Erythroblast (primary cell): ENCODE measurements around the gene SPOP.

Experiments used
- GATA1 ChIP-seq: IDR thresholded peaks from 2 replicates; pipeline ENCODE4 v1.6.1; 2011; ENCODE audit warnings: low read depth, mild to moderate bottlenecking, control low read depth, low read length, moderate library complexity
- POLR2A ChIP-seq: IDR thresholded peaks from 2 replicates; pipeline ENCODE4 v1.6.1; 2011; ENCODE audit warnings: mild to moderate bottlenecking, low read length

- TF ChIP-seq POLR2A, result no peak
- no peak for TF ChIP-seq GATA1
Measured at GRCh38 chr17:49632201-49632600, 45.7 kb downstream of the SPOP start.
